H1 (cell line): ENCODE results near the gene SYNJ2. TPM values are rescaled to one million over a fixed set of nuclear protein-coding genes. Genes with fewer than 3 reads are reported as not detected.

Source experiments
- CTCF ChIA-PET: fragments of 300-600 bp; sonication (Branson Sonifier 250); formaldehyde crosslinking; loops from one replicate; lab custom pipeline; 2021; ENCODE audit not compliant: partially characterized antibody; lab: Charles Lee
- POLR2A ChIA-PET: fragments of 300-600 bp; sonication (Branson Sonifier 250); formaldehyde crosslinking; loops from one replicate; lab custom pipeline; 2021; ENCODE audit warnings: inconsistent platforms; ENCODE audit not compliant: partially characterized antibody; lab: Charles Lee
- DNase-seq, 2 experiments: peaks; one replicate each; pipeline versions ENCODE4 v3.0.0 to v3.0.0-alpha.2; 2010 to 2022; ENCODE audit warnings: low spot score in 2 of 2, low read depth in 1 of 2, mixed read lengths in 1 of 2
- FAIRE-seq: peaks from 2 replicates; lab custom pipeline; 2011; peaks lifted over from hg19 to GRCh38; lab: Jason Lieb, UNC
- H2AFZ ChIP-seq: 2 replicates; pipeline ENCODE4 v1.8.1; 2012; ENCODE audit warnings: low read length, inconsistent platforms
- H2AK5ac ChIP-seq: 2 replicates; pipeline ENCODE4 v1.6.1; 2013; ENCODE audit warnings: low read depth, low read length
- H2BK120ac ChIP-seq: replicated peaks from 2 replicates; pipeline ENCODE3; 2013; ENCODE audit warnings: low read depth, low read length, inconsistent platforms
- H2BK12ac ChIP-seq: 2 replicates; pipeline ENCODE4 v1.6.1; 2013; ENCODE audit warnings: low read depth, low read length
- H2BK15ac ChIP-seq: 2 replicates; pipeline ENCODE4 v1.6.1; 2013; ENCODE audit warnings: low read length
- H2BK20ac ChIP-seq: 2 replicates; pipeline ENCODE4 v1.6.1; 2013; ENCODE audit warnings: low read length
- H2BK5ac ChIP-seq: 2 replicates; pipeline ENCODE4 v1.6.1; 2013; ENCODE audit warnings: low read depth, low read length
- H3K14ac ChIP-seq: 2 replicates; pipeline ENCODE4 v1.6.1; 2013; ENCODE audit warnings: inconsistent platforms; ENCODE audit not compliant: insufficient read length
- H3K18ac ChIP-seq: 2 replicates; pipeline ENCODE4 v1.6.1; 2013; ENCODE audit warnings: low read length; ENCODE audit errors: extremely low read depth
- H3K23ac ChIP-seq: 2 replicates; pipeline ENCODE4 v1.6.1; 2013; ENCODE audit warnings: inconsistent platforms; ENCODE audit not compliant: insufficient read length
- H3K23me2 ChIP-seq: 2 replicates; pipeline ENCODE4 v1.6.1; 2013; ENCODE audit warnings: low read depth, low read length
- H3K27ac ChIP-seq: 2 replicates; pipeline ENCODE4 v1.6.1; 2011; ENCODE audit warnings: low read depth, low read length, inconsistent platforms
- H3K27me3 ChIP-seq, 4 experiments: replicated peaks in 1 of 4; 1 replicate in 1 of 4; 2 replicates in 3 of 4; pipeline versions ENCODE4 v1.6.1 to v1.8.1; 2011 to 2013; ENCODE audit warnings: low read length in 3 of 4, mild to moderate bottlenecking in 3 of 4, inconsistent platforms in 2 of 4, mixed read lengths in 2 of 4, moderate library complexity in 1 of 4; ENCODE audit not compliant: control insufficient read depth in 3 of 4, insufficient read depth in 3 of 4; ENCODE audit errors: extremely low read depth in 1 of 4
- H3K36me3 ChIP-seq, 4 experiments: 2 replicates each; pipeline versions ENCODE4 v1.6.1 to v1.8.1; 2011 to 2013; ENCODE audit warnings: mild to moderate bottlenecking in 4 of 4, low read length in 3 of 4, moderate library complexity in 2 of 4, control low read depth in 1 of 4, inconsistent platforms in 1 of 4; ENCODE audit not compliant: insufficient read depth in 4 of 4, control insufficient read depth in 2 of 4
- H3K4ac ChIP-seq: replicated peaks from 2 replicates; pipeline ENCODE3; 2013; ENCODE audit warnings: low read length, low read depth, mixed read lengths, inconsistent platforms; ENCODE audit not compliant: insufficient read length
- H3K4me1 ChIP-seq, 4 experiments: replicated peaks in 1 of 4; 1 replicate in 1 of 4; 2 replicates in 3 of 4; pipeline versions ENCODE4 v1.6.1 to v1.8.1; 2011 to 2013; ENCODE audit warnings: low read length in 3 of 4, inconsistent platforms in 2 of 4, mixed read lengths in 1 of 4; ENCODE audit not compliant: insufficient read depth in 4 of 4, control insufficient read depth in 3 of 4
- H3K4me2 ChIP-seq, 2 experiments: 2 replicates each; pipeline versions ENCODE4 v1.6.1 to v1.8.1; 2011 to 2013; ENCODE audit warnings: low read depth in 2 of 2, low read length in 2 of 2, control low read depth in 1 of 2, inconsistent platforms in 1 of 2, mild to moderate bottlenecking in 1 of 2; ENCODE audit not compliant: insufficient read depth in 1 of 2
- H3K4me3 ChIP-seq, 4 experiments: fragments of 200-600, 300-600 bp in 1 of 4; sonication (generic), shearing (Covaris generic), sonication (Bioruptor Twin) in 1 of 4; 2 replicates each; pipeline versions ENCODE4 v1.5.1 to v1.8.1; 2011 to 2016; ENCODE audit warnings: low read length in 4 of 4, low read depth in 3 of 4, control low read depth in 2 of 4, inconsistent platforms in 2 of 4, mild to moderate bottlenecking in 2 of 4, mixed read lengths in 1 of 4, moderate library complexity in 1 of 4; ENCODE audit not compliant: insufficient read depth in 2 of 4; ENCODE audit errors: extremely low read depth in 1 of 4
- H3K56ac ChIP-seq: replicated peaks from 2 replicates; pipeline ENCODE3; 2013; ENCODE audit warnings: low read depth, mild to moderate bottlenecking, mixed read lengths, low read length, inconsistent platforms; ENCODE audit not compliant: insufficient read length
- H3K79me1 ChIP-seq: 2 replicates; pipeline ENCODE4 v1.6.1; 2013; ENCODE audit warnings: low read depth, low read length, control low read depth
- H3K79me2 ChIP-seq, 2 experiments: 2 replicates each; pipeline versions ENCODE4 v1.6.1 to v1.8.1; 2012 to 2013; ENCODE audit warnings: low read length in 2 of 2, mild to moderate bottlenecking in 2 of 2, inconsistent platforms in 1 of 2; ENCODE audit not compliant: insufficient read depth in 2 of 2, control insufficient read depth in 1 of 2
- H3K9ac ChIP-seq, 4 experiments: replicated peaks in 1 of 4; 1 replicate in 1 of 4; 2 replicates in 3 of 4; pipeline versions ENCODE4 v1.6.1 to v1.8.1; 2011 to 2013; ENCODE audit warnings: low read depth in 3 of 4, low read length in 3 of 4, control low read depth in 2 of 4, mild to moderate bottlenecking in 2 of 4, moderate library complexity in 2 of 4, inconsistent platforms in 1 of 4; ENCODE audit errors: extremely low read depth in 1 of 4
- H3K9me3 ChIP-seq, 2 experiments: 2 replicates each; pipeline versions ENCODE4 v1.6.1 to v1.8.1; 2012 to 2013; ENCODE audit warnings: mild to moderate bottlenecking in 2 of 2, moderate library complexity in 2 of 2, control low read depth in 1 of 2, inconsistent platforms in 1 of 2, low read depth in 1 of 2, low read length in 1 of 2, mixed read lengths in 1 of 2; ENCODE audit not compliant: insufficient read depth in 2 of 2
- H4K20me1 ChIP-seq, 2 experiments: replicated peaks in 1 of 2; 2 replicates each; pipeline versions ENCODE3 to v1.8.1; 2011 to 2013; ENCODE audit warnings: inconsistent platforms in 2 of 2, low read length in 2 of 2, mild to moderate bottlenecking in 1 of 2; ENCODE audit not compliant: insufficient read depth in 2 of 2, control insufficient read depth in 1 of 2
- H4K5ac ChIP-seq: 2 replicates; pipeline ENCODE4 v1.6.1; 2013; ENCODE audit warnings: low read length, low read depth, mixed read lengths, inconsistent platforms; ENCODE audit not compliant: insufficient read length
- H4K8ac ChIP-seq: 2 replicates; pipeline ENCODE4 v1.8.0; 2013; ENCODE audit warnings: mild to moderate bottlenecking, moderate library complexity, low read length, inconsistent platforms; ENCODE audit not compliant: insufficient read depth; ENCODE audit errors: extremely low read depth
- H4K91ac ChIP-seq: replicated peaks from 2 replicates; pipeline ENCODE3; 2013; ENCODE audit warnings: low read length, mixed read lengths, inconsistent platforms; ENCODE audit not compliant: insufficient read length
- BCL11A ChIP-seq, 2 experiments: IDR thresholded peaks; one replicate each; pipeline ENCODE4 v1.6.1; 2011; ENCODE audit warnings: low read depth in 2 of 2, low read length in 2 of 2, mild to moderate bottlenecking in 2 of 2
- CEBPB ChIP-seq: IDR thresholded peaks from 2 replicates; pipeline ENCODE4 v1.6.1; 2012; ENCODE audit warnings: low read depth, low read length
- CHD1 ChIP-seq: IDR thresholded peaks from 2 replicates; pipeline ENCODE4 v1.6.1; 2012; ENCODE audit warnings: low read depth, low read length, improper control_type of control experiment
- HDAC2 ChIP-seq, 2 experiments: fragments of 300-600 bp in 1 of 2; sonication (generic) in 1 of 2; IDR thresholded peaks; 2 replicates each; pipeline ENCODE4 v1.6.1; 2011 to 2012; ENCODE audit warnings: low read depth in 2 of 2, low read length in 2 of 2, mild to moderate bottlenecking in 2 of 2, moderate library complexity in 2 of 2, borderline replicate concordance in 1 of 2, inconsistent platforms in 1 of 2
- KDM1A ChIP-seq: fragments of 200-600, 300-600 bp; sonication (generic); IDR thresholded peaks from 2 replicates; pipeline ENCODE4 v1.7.1; 2016; ENCODE audit warnings: mild to moderate bottlenecking, low read length, borderline replicate concordance
- RNF2 ChIP-seq: fragments of 200-900, 300-1000 bp; sonication (generic); IDR thresholded peaks from 2 replicates; pipeline ENCODE4 v1.7.1; 2016; ENCODE audit warnings: borderline replicate concordance, low read depth, mild to moderate bottlenecking, antibody characterized with exemption, low read length; ENCODE audit not compliant: poor library complexity, severe bottlenecking; ENCODE audit errors: missing control alignments
- SIRT6 ChIP-seq: IDR thresholded peaks from one replicate; pipeline ENCODE4 v1.7.1; 2012; ENCODE audit warnings: low read length, inconsistent platforms
- SP4 ChIP-seq: IDR thresholded peaks from 2 replicates; pipeline ENCODE4 v1.6.1; 2012; ENCODE audit warnings: low read length, inconsistent platforms
- TAF7 ChIP-seq: optimal IDR thresholded peaks from 2 replicates; pipeline ENCODE3; 2011; ENCODE audit warnings: low read depth, mild to moderate bottlenecking, inconsistent platforms, low read length, moderate library complexity, borderline replicate concordance
- YY1 ChIP-seq: IDR thresholded peaks from 2 replicates; pipeline ENCODE4 v1.6.1; 2011; ENCODE audit warnings: low read depth, mild to moderate bottlenecking, low read length
- WGBS, 2 experiments: shearing (Covaris generic) in 1 of 2; methylation state at CpG; one replicate each; pipeline versions ENCODE4 v1.1.6 to v1.1.7; 2013 to 2015; ENCODE audit warnings: low lambda C conversion rate in 2 of 2, mixed read lengths in 2 of 2, inconsistent platforms in 1 of 2, low coverage in 1 of 2, missing lambda C conversion rate in 1 of 2; ENCODE audit not compliant: insufficient replicate concordance in 2 of 2, insufficient coverage in 1 of 2, insufficient read length in 1 of 2; ENCODE audit errors: extremely low coverage in 1 of 2, missing lambda C conversion rate in 1 of 2; 5-methylcytosine and 5-hydroxymethylcytosine counted together
- polyA plus RNA-seq, 7 experiments: library from polyadenylated mRNA; depleted of rRNA in 3 of 7; stranded (reverse) in 5 of 7; unstranded in 2 of 7; fragments of >200 nt in 5 of 7; fragments of 200-250 nt in 2 of 7; gene quantifications; 1 replicate in 5 of 7; 2 replicates in 1 of 7; 4 replicates in 1 of 7; pipeline versions ENCODE4 v1.2.1 to v1.2.3, GENCODE V29; 2011 to 2013; ENCODE audit warnings: missing spikeins in 2 of 7, mixed read lengths in 2 of 7
- total RNA-seq: library from RNA; stranded (reverse); fragmentation: NEBNext Ultra II Directional; extraction: Animal tissue kit (Norgen Biotek cat#: 25700); gene quantifications from 2 replicates; pipeline ENCODE4 v1.2.1, GENCODE V29; 2021

The SYNJ2 gene
- total and polyA plus RNA-seq, 2 of the 8 experiments (the other 6 are each of a cell fraction or from before 2014, with no cell fraction given): 3.7 to 13.9 TPM

- no peaks in the 10 kb centered on the region for H3K79me2 ChIP-seq
- H3K14ac ChIP-seq: no peak overlapping the region
- POLR2A ChIA-PET: no interaction called here
- FAIRE-seq (no peak), DNase-seq (no peak)
- H4K91ac ChIP-seq: no peak overlapping the region
- no peak overlapping the region for H3K4me3 ChIP-seq
- H4K5ac ChIP-seq: no peak overlapping the region
- TF ChIP-seq HDAC2 (IDR thresholded peaks at IDR 0.05; ENCODE audit: borderline replicate concordance in 1 of 2, low read depth in 2 of 2, low read length in 2 of 2) (no peak), CEBPB (no peak), KDM1A (no peak), YY1 (no peak), SP4 (no peak), BCL11A (IDR thresholded peaks at IDR 0.05; ENCODE audit: low read depth in 2 of 2, low read length in 2 of 2) (no peak), RNF2 (no peak), TAF7 (no peak), CHD1 (no peak), SIRT6 (no peak)
- WGBS, 2 experiments: 95% methylated on average over 1 of the region's 1 CpG; no CpG with 5 or more reads in 1 of the 2 experiments
- no peak overlapping the region; the same call in 1 of the 2 replicates for H4K8ac ChIP-seq
- H3K27ac ChIP-seq: no peak overlapping the region
- no peaks in the 10 kb centered on the region; the same call in 1 of the 2 replicates for H3K23me2 ChIP-seq
- no peak overlapping the region for H3K9ac ChIP-seq
- peaks cover 0 to 2% (median 0%) of the 10 kb centered on the region in 4 experiments; a peak in 2 of 7 replicates for H3K4me1 ChIP-seq
- H3K79me1 ChIP-seq: no peaks in the 10 kb centered on the region
- no peak overlapping the region for H3K18ac ChIP-seq
- no peak overlapping the region for H2BK5ac ChIP-seq
- no peak overlapping the region for H2AK5ac ChIP-seq
- H2AFZ ChIP-seq: no peak overlapping the region
- no peak overlapping the region for H3K23ac ChIP-seq
- H2BK15ac ChIP-seq: 0 out of 2 replicates have a peak overlapping the region, but pooled peaks have one; percentile 72
- H2BK120ac ChIP-seq: no peak overlapping the region
- H3K9me3 ChIP-seq: peaks cover 7 to 10% of the 10 kb centered on the region in 2 experiments; a peak in 2 of 4 replicates
- no peak overlapping the region for H2BK20ac ChIP-seq
- CTCF ChIA-PET: interaction anchor here (1.1 kb wide), 1 partner anchor 24 kb away, joined by 3 read pairs; no protein-coding TSS in a partner anchor
- no peak overlapping the region for H3K4ac ChIP-seq
- H3K4me2 ChIP-seq: no peak overlapping the region
- H3K36me3 ChIP-seq: no peaks in the 10 kb centered on the region
- no peak overlapping the region for H2BK12ac ChIP-seq
- H4K20me1 ChIP-seq: no peaks in the 10 kb centered on the region
- H3K56ac ChIP-seq: no peak overlapping the region
- H3K27me3 ChIP-seq: no peaks in the 10 kb centered on the region
Observed at GRCh38 chr6:157959451-157960227, 22.0 kb upstream of the SYNJ2 start.
